Dermis microvascular lymphatic vessel endothelial cell (primary cell): ENCODE results near the gene SLC34A2. TPM values are rescaled to one million over a fixed set of nuclear protein-coding genes. Genes with fewer than 3 reads are reported as not detected.
"Not testable (repeated sequence)": the region's sequence is repeated elsewhere in the genome, so short reads cannot be mapped to it uniquely, and the experiment has no call there.

Experiments
- DNase-seq, 2 donors: peaks; one replicate each; pipeline versions ENCODE4 v3.0.0 to v3.0.0-alpha.2; 2010; ENCODE audit warnings: low read depth in 2 of 2
- total RNA-seq: library from RNA; depleted of rRNA; stranded (reverse); fragments of >200 nt; gene quantifications from 2 replicates; pipeline ENCODE4 v1.2.1, GENCODE V29; 2014

The SLC34A2 gene
- total RNA-seq: under 0.01 and 0.13 TPM in 2 replicates

GRCh38 chr4:25654971-25655963, at the start of gene SLC34A2:
Gene SLC34A2, plus strand, starts transcription at chr4:25655851. Its CDS starts 6,650 bp downstream, at chr4:25662501.
- no peak for DNase-seq

GRCh38 chr4:25608644-25609043, 47.0 kb upstream of the SLC34A2 start:
- DNase-seq: no peak

- no peak for DNase-seq
Observed at GRCh38 chr4:25609976-25610375, 45.7 kb upstream of the SLC34A2 start.

- DNase-seq: not testable (repeated sequence)
Observed at GRCh38 chr4:25613613-25614012, 42.0 kb upstream of the SLC34A2 start.

- no peak for DNase-seq
Observed at GRCh38 chr4:25614807-25615206, 40.8 kb upstream of the SLC34A2 start.

- no peak for DNase-seq
Observed at GRCh38 chr4:25621027-25621930, 34.4 kb upstream of the SLC34A2 start.

- DNase-seq: no peak
Observed at GRCh38 chr4:25624616-25625015, 31.0 kb upstream of the SLC34A2 start.

- no peak for DNase-seq
Observed at GRCh38 chr4:25628451-25628850, 27.2 kb upstream of the SLC34A2 start.

- no peak for DNase-seq
Observed at GRCh38 chr4:25632135-25632534, 23.5 kb upstream of the SLC34A2 start.

GRCh38 chr4:25633541-25633940, 22.1 kb upstream of the SLC34A2 start:
- no peak for DNase-seq

GRCh38 chr4:25635501-25635900, 20.1 kb upstream of the SLC34A2 start:
- DNase-seq: no peak

GRCh38 chr4:25637581-25638220, 17.9 kb upstream of the SLC34A2 start:
- no peak for DNase-seq

GRCh38 chr4:25638221-25638601, 17.4 kb upstream of the SLC34A2 start:
- no peak for DNase-seq

GRCh38 chr4:25638806-25639205, 16.8 kb upstream of the SLC34A2 start:
- DNase-seq: no peak

- no peak for DNase-seq
Observed at GRCh38 chr4:25650311-25650710, 5.3 kb upstream of the SLC34A2 start.

- DNase-seq: no peak
Observed at GRCh38 chr4:25651682-25652081, 4.0 kb upstream of the SLC34A2 start.

GRCh38 chr4:25654031-25654970, 1.4 kb upstream of the SLC34A2 start:
- no peak for DNase-seq

GRCh38 chr4:25656031-25656430, 380 bp downstream of the SLC34A2 start:
- no peak for DNase-seq

- no peak for DNase-seq
Observed at GRCh38 chr4:25658357-25658771, 2.7 kb downstream of the SLC34A2 start.

- no peak for DNase-seq
Observed at GRCh38 chr4:25658777-25659176, 3.1 kb downstream of the SLC34A2 start.
